IMR-90 (cell line): ENCODE data around the gene GPR135. TPM values are rescaled to one million over a fixed set of nuclear protein-coding genes. Genes with fewer than 3 reads are reported as not detected.

Source experiments
- ATAC-seq: fragments of 200-7000 bp; cut with Tn5 transposase; 2 replicates; pipeline ENCODE4 v1.9.1; 2020; ENCODE audit warnings: low read depth, mild to moderate bottlenecking, moderate library complexity
- BruUV-seq: library from RNA; stranded (reverse); fragments of 400-500 nt; replicated peaks from 2 replicates; lab custom pipeline; 2021; lab: Mats Ljungman, UMichigan
- CTCF ChIA-PET: fragments of 300-600 bp; formaldehyde crosslinking; extraction: SDS; loops from one replicate; lab custom pipeline; 2021; ENCODE audit warnings: antibody characterized with exemption; lab: Yijun Ruan, JAX
- POLR2A ChIA-PET: fragments of 300-600 bp; sonication (Branson Sonifier 250); formaldehyde crosslinking; loops from one replicate; lab custom pipeline; 2022; ENCODE audit warnings: antibody characterized with exemption; ENCODE audit not compliant: unreplicated experiment; lab: Charles Lee
- DNase-seq: peaks from one replicate; pipeline ENCODE4 v3.0.0; 2013
- H2AFZ ChIP-seq: replicated peaks from 2 replicates; pipeline ENCODE3; 2013; ENCODE audit warnings: low read length, mild to moderate bottlenecking; ENCODE audit not compliant: poor library complexity
- H2AK5ac ChIP-seq: 2 replicates; pipeline ENCODE4 v1.6.1; 2013; ENCODE audit warnings: low read depth, low read length, inconsistent platforms
- H2AK9ac ChIP-seq: replicated peaks from 2 replicates; pipeline ENCODE3; 2013; ENCODE audit warnings: mild to moderate bottlenecking, low read depth, low read length, moderate library complexity; ENCODE audit not compliant: poor library complexity
- H2BK120ac ChIP-seq: 2 replicates; pipeline ENCODE4 v1.6.1; 2013; ENCODE audit warnings: low read depth, low read length, inconsistent platforms
- H2BK15ac ChIP-seq: 3 replicates; pipeline ENCODE4 v1.6.1; 2013; ENCODE audit warnings: low read depth, low read length, inconsistent platforms
- H2BK20ac ChIP-seq: 2 replicates; pipeline ENCODE4 v1.6.1; 2013; ENCODE audit warnings: low read depth, mild to moderate bottlenecking, inconsistent platforms, low read length, moderate library complexity
- H2BK5ac ChIP-seq: 2 replicates; pipeline ENCODE4 v1.6.1; 2013; ENCODE audit warnings: mild to moderate bottlenecking, low read depth, low read length, inconsistent platforms; ENCODE audit not compliant: poor library complexity, severe bottlenecking
- H3K14ac ChIP-seq: replicated peaks from 2 replicates; pipeline ENCODE4 v1.6.1; 2013; ENCODE audit warnings: low read depth, low read length, inconsistent platforms
- H3K18ac ChIP-seq: 2 replicates; pipeline ENCODE4 v1.6.1; 2013; ENCODE audit warnings: low read depth, low read length, control low read depth
- H3K23ac ChIP-seq: 2 replicates; pipeline ENCODE4 v1.6.1; 2013; ENCODE audit warnings: low read depth, low read length, inconsistent platforms
- H3K27ac ChIP-seq: 2 replicates; pipeline ENCODE4 v1.5.1; 2013; ENCODE audit warnings: mild to moderate bottlenecking, control low read depth, low read length; ENCODE audit not compliant: insufficient read depth
- H3K27me3 ChIP-seq: 2 replicates; pipeline ENCODE4 v1.6.1; 2013; ENCODE audit warnings: low read length; ENCODE audit not compliant: control insufficient read depth, insufficient read depth
- H3K36me3 ChIP-seq: 2 replicates; pipeline ENCODE4 v1.6.1; 2013; ENCODE audit warnings: low read length, mixed read lengths; ENCODE audit not compliant: control insufficient read depth, insufficient read depth
- H3K4ac ChIP-seq: 2 replicates; pipeline ENCODE4 v1.6.1; 2013; ENCODE audit warnings: low read depth, low read length, inconsistent platforms
- H3K4me1 ChIP-seq: 2 replicates; pipeline ENCODE4 v1.6.1; 2013; ENCODE audit warnings: low read length, mixed read lengths; ENCODE audit not compliant: control insufficient read depth, insufficient read depth
- H3K4me2 ChIP-seq: 2 replicates; pipeline ENCODE4 v1.6.1; 2013; ENCODE audit warnings: low read depth, mild to moderate bottlenecking, control low read depth, low read length, moderate library complexity
- H3K4me3 ChIP-seq: 2 replicates; pipeline ENCODE4 v1.5.1; 2013; ENCODE audit warnings: low read depth, mild to moderate bottlenecking, control low read depth, low read length, moderate library complexity; ENCODE audit not compliant: insufficient read depth
- H3K56ac ChIP-seq: 2 replicates; pipeline ENCODE4 v1.6.1; 2013; ENCODE audit warnings: low read length, inconsistent platforms; ENCODE audit not compliant: insufficient read depth; ENCODE audit errors: extremely low read depth
- H3K79me1 ChIP-seq, 2 experiments: 2 replicates each; pipeline ENCODE4 v1.6.1; 2013; ENCODE audit warnings: low read length in 2 of 2, inconsistent platforms in 1 of 2, low read depth in 1 of 2
- H3K9ac ChIP-seq: 2 replicates; pipeline ENCODE4 v1.6.1; 2013; ENCODE audit warnings: low read depth, low read length, control low read depth
- H3K9me1 ChIP-seq: 2 replicates; pipeline ENCODE4 v1.6.1; 2013; ENCODE audit warnings: low read length, inconsistent platforms; ENCODE audit not compliant: insufficient read depth
- H3K9me3 ChIP-seq: 2 replicates; pipeline ENCODE4 v1.6.1; 2013; ENCODE audit warnings: low read length; ENCODE audit not compliant: control insufficient read depth, insufficient read depth
- H4K20me1 ChIP-seq: 2 replicates; pipeline ENCODE4 v1.6.1; 2013; ENCODE audit warnings: low read length, inconsistent platforms; ENCODE audit not compliant: insufficient read depth
- H4K5ac ChIP-seq: 2 replicates; pipeline ENCODE4 v1.6.1; 2013; ENCODE audit warnings: mild to moderate bottlenecking, low read depth, low read length, control low read depth
- H4K8ac ChIP-seq, 2 experiments: 2 replicates each; pipeline ENCODE4 v1.6.1; 2013; ENCODE audit warnings: low read depth in 2 of 2, low read length in 2 of 2, control low read depth in 1 of 2, inconsistent platforms in 1 of 2
- H4K91ac ChIP-seq: 2 replicates; pipeline ENCODE4 v1.6.1; 2013; ENCODE audit warnings: low read depth, low read length, inconsistent platforms; ENCODE audit not compliant: insufficient read depth
- BHLHE40 ChIP-seq: fragments of 150-350 bp; IDR thresholded peaks from 2 replicates; pipeline ENCODE4 v1.6.1; 2016; ENCODE audit warnings: mild to moderate bottlenecking, low read depth, low read length
- CEBPB ChIP-seq: IDR thresholded peaks from 2 replicates; pipeline ENCODE4 v1.6.1; 2012; ENCODE audit warnings: low read depth, low read length, improper control_type of control experiment
- CHD1 ChIP-seq: IDR thresholded peaks from 2 replicates; pipeline ENCODE4 v1.6.1; 2012; ENCODE audit warnings: low read depth, low read length, improper control_type of control experiment
- CTCF ChIP-seq: conservative IDR thresholded peaks from 2 replicates; pipeline ENCODE4 v1.5.1; 2012; ENCODE audit warnings: mild to moderate bottlenecking, low read depth, low read length, improper control_type of control experiment
- ELK1 ChIP-seq: fragments of 150-350 bp; IDR thresholded peaks from 2 replicates; pipeline ENCODE4 v1.6.1; 2016; ENCODE audit warnings: low read depth, mild to moderate bottlenecking, low read length, moderate library complexity, borderline replicate concordance
- FOS ChIP-seq: fragments of 150-350 bp; IDR thresholded peaks from 2 replicates; pipeline ENCODE4 v1.6.1; 2016; ENCODE audit warnings: low read depth, low read length
- MAFK ChIP-seq: IDR thresholded peaks from 2 replicates; pipeline ENCODE4 v1.6.1; 2012; ENCODE audit warnings: low read depth, low read length, improper control_type of control experiment
- MAZ ChIP-seq: IDR thresholded peaks from 2 replicates; pipeline ENCODE4 v1.6.1; 2012; ENCODE audit warnings: low read depth, mild to moderate bottlenecking, low read length, improper control_type of control experiment, moderate library complexity, borderline replicate concordance
- MXI1 ChIP-seq: IDR thresholded peaks from 2 replicates; pipeline ENCODE4 v1.6.1; 2012; ENCODE audit warnings: low read depth, mild to moderate bottlenecking, low read length, moderate library complexity, borderline replicate concordance
- NFE2L2 ChIP-seq: fragments of 150-350 bp; IDR thresholded peaks from 2 replicates; pipeline ENCODE4 v1.6.1; 2016; ENCODE audit warnings: low read depth, mild to moderate bottlenecking, low read length
- POLR2A ChIP-seq: IDR thresholded peaks from 2 replicates; pipeline ENCODE4 v1.6.1; 2012; ENCODE audit warnings: mild to moderate bottlenecking, low read depth, low read length
- RAD21 ChIP-seq: IDR thresholded peaks from 2 replicates; pipeline ENCODE4 v1.6.1; 2012; ENCODE audit warnings: low read length, improper control_type of control experiment
- RCOR1 ChIP-seq: IDR thresholded peaks from 2 replicates; pipeline ENCODE4 v1.6.1; 2012; ENCODE audit warnings: mild to moderate bottlenecking, low read length, improper control_type of control experiment; ENCODE audit not compliant: insufficient replicate concordance
- RFX5 ChIP-seq: IDR thresholded peaks from 2 replicates; pipeline ENCODE4 v1.8.0; 2012; ENCODE audit warnings: low read depth, mild to moderate bottlenecking, low read length, moderate library complexity
- SMC3 ChIP-seq: fragments of 150-350 bp; IDR thresholded peaks from 2 replicates; pipeline ENCODE4 v1.6.1; 2016; ENCODE audit warnings: low read depth, mild to moderate bottlenecking, antibody characterized with exemption, low read length, moderate library complexity
- USF2 ChIP-seq: fragments of 150-350 bp; IDR thresholded peaks from 2 replicates; pipeline ENCODE4 v1.6.1; 2017; ENCODE audit warnings: mild to moderate bottlenecking, antibody characterized with exemption, low read length, low read depth
- WGBS, 2 experiments: methylation state at CpG; one replicate each; pipeline versions ENCODE4 v1.1.5 to v1.1.7; 2013; ENCODE audit warnings: missing lambda C conversion rate in 2 of 2; ENCODE audit not compliant: insufficient read length in 1 of 2; ENCODE audit errors: extremely low coverage in 2 of 2; 5-methylcytosine and 5-hydroxymethylcytosine counted together
- dilution Hi-C: fragments of 300-500 bp; cut with HindIII; formaldehyde crosslinking; loops from one replicate; pipeline ENCODE4 v1.14.3; 2018; ENCODE audit warnings: low sequenced_read_pairs; ENCODE audit not compliant: unreplicated experiment
- in situ Hi-C: fragments of 300-500 bp; cut with MboI; formaldehyde crosslinking; loops from 3 replicates; pipeline ENCODE4 v1.14.3; 2019; ENCODE audit warnings: low sequenced_read_pairs, inconsistent platforms, mixed read lengths
- intact Hi-C: fragments of 100-400 bp; cut with micrococcal nuclease; formaldehyde crosslinking; loops from 2 replicates; pipeline ENCODE4 v1.10.0; 2022
- polyA plus RNA-seq, 3 experiments: library from polyadenylated mRNA; depleted of rRNA; stranded (reverse); fragments of >200 nt; gene quantifications; 2 replicates each; pipeline ENCODE4 v1.2.3, GENCODE V29; 2012; ENCODE audit warnings: low replicate concordance in 1 of 3
- total RNA-seq: library from RNA; depleted of rRNA; stranded (reverse); fragments of >200 nt; gene quantifications from 2 replicates; pipeline ENCODE4 v1.2.3, GENCODE V29; 2012

The GPR135 gene
- total and polyA plus RNA-seq, 2 of the 4 experiments (the other 2 are of a cell fraction): 1.3 to 2.4 TPM

GRCh38 chr14:59503256-59503655, 38.1 kb upstream of the GPR135 start:
- no peak overlapping the region for H2BK20ac ChIP-seq
- no peak overlapping the region for H4K8ac ChIP-seq
- H3K4me3 ChIP-seq: no peak overlapping the region
- H3K4ac ChIP-seq: no peak overlapping the region
- ChIA-PET CTCF (interaction anchor here (2.8 kb wide), 1 partner anchor 73 kb away, joined by 8 read pairs; the partner anchor contains the start of gene CCDC175), POLR2A (no interaction called here)
- dilution Hi-C loops: no loop called here
- no peaks in the 10 kb centered on the region for H3K27me3 ChIP-seq
- H2BK15ac ChIP-seq: no peak overlapping the region
- H3K14ac ChIP-seq: no peak overlapping the region
- no CpG with 5 or more reads among the region's 4 CpGs for WGBS, 2 experiments
- no peak overlapping the region for H2BK5ac ChIP-seq
- H2AFZ ChIP-seq: no peak overlapping the region
- intact Hi-C loops: no loop called here
- ATAC-seq: no peak
- H3K9me1 ChIP-seq: no peaks in the 10 kb centered on the region
- H3K23ac ChIP-seq: no peak overlapping the region
- TF ChIP-seq USF2: no peak
- TF ChIP-seq ELK1: no peak
- no peak for TF ChIP-seq SMC3
- TF ChIP-seq CHD1: no peak
- no peak for TF ChIP-seq CEBPB
- no peak for TF ChIP-seq FOS
- TF ChIP-seq POLR2A: no peak
- TF ChIP-seq RCOR1: no peak
- no peak for TF ChIP-seq RFX5
- no peak for TF ChIP-seq RAD21
- no peak for TF ChIP-seq CTCF
- no peak for TF ChIP-seq MAFK
- TF ChIP-seq NFE2L2: no peak
- no peak for TF ChIP-seq BHLHE40
- no peak for TF ChIP-seq MAZ
- no peak for TF ChIP-seq MXI1
- H3K36me3 ChIP-seq: peaks cover 14% of the 10 kb centered on the region
- H2AK9ac ChIP-seq: no peak overlapping the region
- H3K56ac ChIP-seq: no peak overlapping the region
- no peak overlapping the region for H2AK5ac ChIP-seq
- no peak overlapping the region for H4K5ac ChIP-seq
- in situ Hi-C loops: no loop called here
- peaks cover 4 to 7% of the 10 kb centered on the region in 2 experiments; a peak in 2 of 4 replicates for H3K79me1 ChIP-seq
- no peaks in the 10 kb centered on the region for H4K20me1 ChIP-seq
- BruUV-seq: no TSS peak
- no peak overlapping the region for H3K27ac ChIP-seq
- H2BK120ac ChIP-seq: no peak overlapping the region
- no peak overlapping the region for H3K18ac ChIP-seq
- H3K4me2 ChIP-seq: no peak overlapping the region
- no peak overlapping the region for H3K9ac ChIP-seq
- H4K91ac ChIP-seq: no peak overlapping the region
- no peak for DNase-seq
- no peaks in the 10 kb centered on the region for H3K9me3 ChIP-seq
- no peaks in the 10 kb centered on the region for H3K4me1 ChIP-seq
